SK-N-DZ (cell line): ENCODE results near the gene TMEM165.

Source experiments
- DNase-seq: peaks from one replicate; pipeline ENCODE4 v3.0.0-alpha.2; 2015; ENCODE audit warnings: low spot score

The TMEM165 gene

GRCh38 chr4:55405073-55405472, 9.3 kb downstream of the TMEM165 start:
- no peak for DNase-seq

- DNase-seq, result no peak
These were observed 10.8 kb downstream of the TMEM165 start for GRCh38 chr4:55406545-55406944.

DNA sequence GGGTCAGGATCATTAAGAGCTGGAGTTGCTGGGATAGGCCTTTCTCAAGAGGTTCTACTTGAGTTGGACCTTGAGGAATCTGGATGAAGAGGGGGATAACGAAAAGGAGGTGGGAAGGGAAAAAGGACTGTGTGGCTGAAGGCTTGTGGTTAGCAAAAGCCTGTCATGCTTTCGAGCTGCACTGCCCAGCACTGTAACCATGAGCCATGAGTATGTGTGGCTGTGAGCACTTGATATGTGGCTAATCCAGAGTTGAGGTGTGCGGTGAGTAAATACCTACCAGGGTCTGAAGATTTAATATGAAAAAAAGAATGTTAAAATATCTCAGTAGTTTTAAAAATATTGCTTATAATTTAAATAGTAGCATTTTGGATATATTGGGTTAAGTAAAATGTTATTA, 11.4 kb downstream of the TMEM165 start:
- DNase-seq, result no peak

DNA sequence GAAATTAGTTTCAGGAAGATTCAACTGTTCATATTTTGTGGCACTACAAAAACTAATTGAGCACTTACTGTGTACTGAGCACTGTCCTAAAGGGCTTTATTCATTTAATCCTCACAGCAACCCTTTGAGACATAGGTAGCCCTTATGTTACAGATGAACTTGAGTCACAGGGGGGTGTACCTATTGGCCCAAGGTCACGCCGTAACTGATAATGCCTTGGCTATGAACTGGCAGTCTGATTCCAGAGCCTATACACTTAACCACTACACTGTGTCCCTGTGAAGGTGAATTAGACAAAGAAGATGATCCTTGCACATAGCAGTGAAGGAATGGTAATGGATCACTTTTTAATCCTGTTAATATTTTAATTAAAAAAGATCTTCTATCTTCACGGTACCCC, 12.0 kb downstream of the TMEM165 start:
- DNase-seq, result no peak

GRCh38 chr4:55409468-55410171, 13.9 kb downstream of the TMEM165 start:
- no peak for DNase-seq

DNA sequence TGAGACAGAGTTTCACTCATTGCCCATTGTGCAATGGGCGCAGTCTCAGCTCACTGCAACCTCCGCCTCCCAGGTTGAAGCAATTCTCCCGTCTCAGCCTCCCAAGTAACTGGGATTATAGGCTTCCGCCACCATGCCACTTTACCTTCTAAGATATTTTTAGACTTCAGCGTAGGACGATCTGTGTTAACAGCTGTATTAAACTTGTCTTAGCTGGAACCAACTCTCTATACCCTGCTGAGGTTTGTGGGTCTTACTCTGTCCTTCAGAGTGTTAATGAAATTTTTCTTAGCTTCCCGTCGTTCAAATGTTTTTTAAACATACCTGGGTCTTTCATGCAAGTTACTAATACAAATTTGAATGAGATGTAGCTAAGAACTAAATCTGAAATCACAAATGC, 14.7 kb downstream of the TMEM165 start:
- no peak for DNase-seq

- no peak for DNase-seq
These were observed 15.9 kb downstream of the TMEM165 start for GRCh38 chr4:55411621-55412020.

- no peak for DNase-seq
These were observed 20.4 kb downstream of the TMEM165 start for GRCh38 chr4:55416176-55416575.

GRCh38 chr4:55424791-55425190, 29.0 kb downstream of the TMEM165 start:
- DNase-seq, result no peak

DNA sequence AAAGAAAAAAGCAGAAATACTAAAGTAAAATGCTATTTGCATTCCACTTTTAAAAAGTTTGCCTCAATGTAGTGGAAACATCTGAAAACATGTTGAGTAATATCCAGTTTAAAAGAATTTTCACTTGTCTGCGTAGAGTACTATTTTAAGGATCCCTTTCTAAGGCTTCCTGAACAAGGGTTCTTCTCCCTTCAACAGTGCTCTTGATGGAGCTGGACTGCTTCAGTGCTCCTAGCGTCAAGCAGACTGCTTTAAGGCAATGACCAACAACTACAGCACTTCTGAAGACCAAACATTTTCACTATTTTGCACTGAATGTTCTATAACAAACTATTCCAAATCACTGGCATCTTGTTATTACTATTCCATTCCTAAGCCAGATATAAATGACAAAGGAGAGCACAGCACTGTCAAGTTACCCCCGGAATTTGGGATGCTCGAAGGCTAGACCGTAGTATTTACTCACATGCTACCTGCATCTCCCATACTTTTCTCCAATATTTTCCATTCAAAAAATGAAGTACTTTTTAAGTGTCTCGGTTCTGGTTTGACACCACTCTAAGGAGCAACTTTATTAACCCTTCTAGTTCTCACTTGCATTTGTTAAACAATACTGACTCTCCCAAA, 36.1 kb downstream of the TMEM165 start:
- DNase-seq, result no peak

GRCh38 chr4:55435141-55435841, 39.5 kb downstream of the TMEM165 start:
- no peak for DNase-seq

GRCh38 chr4:55437356-55437796, 41.6 kb downstream of the TMEM165 start:
- DNase-seq, result no peak

DNA sequence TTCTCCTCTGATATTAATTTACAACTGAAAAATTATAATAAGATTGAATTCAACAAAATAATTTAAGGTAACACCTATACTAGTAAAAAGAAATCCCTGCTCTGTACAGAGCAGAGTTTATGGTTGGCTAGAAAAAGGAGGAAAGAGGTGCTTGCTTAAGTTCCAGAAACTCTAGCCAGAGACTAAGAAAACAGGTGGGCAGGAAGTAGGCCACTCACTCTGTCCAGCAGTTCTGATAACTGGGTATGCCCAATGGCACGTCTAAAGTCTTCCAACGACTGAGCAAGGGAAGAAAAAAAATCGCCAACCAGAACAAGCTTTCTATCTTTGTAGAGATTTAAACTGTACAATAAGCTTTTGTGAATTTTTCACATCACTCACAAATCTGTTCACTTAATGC, 42.1 kb downstream of the TMEM165 start:
- no peak for DNase-seq

DNA sequence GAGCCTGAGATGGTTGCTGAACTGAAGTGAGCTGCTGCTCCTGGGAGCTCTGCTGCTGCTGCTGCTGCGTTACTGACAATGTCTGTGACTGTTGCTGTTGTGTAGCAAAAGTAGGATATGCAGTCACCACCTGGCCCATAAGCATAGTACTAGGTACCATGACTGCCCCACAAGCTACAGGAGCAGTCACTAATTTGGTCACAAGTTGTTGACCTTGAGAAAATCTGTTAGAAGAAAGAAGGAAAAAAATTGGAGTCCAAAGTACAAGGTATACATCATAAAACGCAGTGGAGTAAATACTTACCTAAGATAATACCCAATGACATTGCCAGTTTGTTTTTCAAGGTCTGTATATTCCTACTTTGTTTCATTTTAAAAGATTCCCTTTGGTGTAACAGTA, 42.6 kb downstream of the TMEM165 start:
- DNase-seq, result no peak

- no peak for DNase-seq
These were observed 43.3 kb downstream of the TMEM165 start for GRCh38 chr4:55439023-55439422.

- DNase-seq, result no peak
These were observed 45.0 kb downstream of the TMEM165 start for GRCh38 chr4:55440786-55441185.

GRCh38 chr4:55442541-55442940, 46.8 kb downstream of the TMEM165 start:
- DNase-seq, result no peak

GRCh38 chr4:55444827-55445226, 49.1 kb downstream of the TMEM165 start:
- no peak for DNase-seq

DNA sequence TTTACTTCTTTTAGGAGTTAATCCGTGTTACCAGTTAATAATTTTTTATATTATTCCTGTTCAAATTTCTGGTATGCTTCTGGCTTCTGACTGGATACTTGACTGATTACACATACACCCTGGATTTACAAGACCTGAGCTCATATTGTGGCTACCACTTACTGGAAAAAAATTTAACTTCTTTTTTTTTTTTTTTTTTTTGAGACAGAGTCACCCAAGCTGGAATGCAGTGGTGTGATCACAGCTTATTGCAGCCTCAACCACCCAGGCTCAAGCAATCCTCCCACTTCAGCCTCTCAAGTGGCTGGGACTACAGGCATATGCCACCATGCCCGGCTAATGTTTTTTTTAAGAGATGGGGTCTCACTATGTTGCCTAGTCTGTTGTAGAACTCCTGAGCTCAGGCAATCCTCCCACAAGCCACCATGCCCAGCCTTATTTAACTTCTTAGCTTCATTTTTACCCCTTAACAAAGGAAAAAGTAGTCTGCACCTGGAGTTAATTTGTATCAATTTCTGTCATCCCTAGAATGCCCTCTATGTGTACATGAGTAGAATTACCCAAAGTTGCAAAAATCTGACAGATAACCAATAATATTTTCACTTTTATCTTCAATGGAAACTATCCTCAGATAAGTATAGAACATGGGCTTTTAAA, 50.3 kb downstream of the TMEM165 start:
- no peak for DNase-seq

DNA sequence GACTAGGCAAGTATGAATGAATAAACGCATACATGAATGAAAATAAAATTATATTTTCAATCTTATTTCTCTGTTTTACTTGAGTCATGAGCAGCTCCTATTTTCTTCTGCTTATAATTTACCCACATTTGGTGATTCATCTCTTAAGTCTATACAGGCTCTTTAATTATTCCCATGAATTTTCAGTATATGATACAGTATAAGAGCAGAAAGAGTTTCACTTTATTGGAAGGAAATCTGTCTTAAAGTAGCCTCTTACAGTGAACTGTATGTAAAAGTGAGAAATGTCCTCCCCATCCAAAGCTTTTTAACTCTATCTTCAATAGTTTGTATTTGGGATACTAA, 50.8 kb downstream of the TMEM165 start:
- no peak for DNase-seq

GRCh38 chr4:55447108-55447708, 51.5 kb downstream of the TMEM165 start:
- no peak for DNase-seq

GRCh38 chr4:55447831-55448230, 52.1 kb downstream of the TMEM165 start:
- no peak for DNase-seq
